22Rv1 (cell line): ENCODE data around the gene ATP2C2.

Experiments used
- ZFX ChIP-seq: fragments of 450-650 bp; IDR thresholded peaks from 2 replicates; pipeline ENCODE4 v1.6.1; 2017; ENCODE audit warnings: antibody characterized with exemption, borderline replicate concordance
- TF ChIP-seq, protein P1 (sequence below): fragments of 450-650 bp; IDR thresholded peaks from 2 replicates; pipeline ENCODE4 v1.5.1; 2017; ENCODE audit warnings: mild to moderate bottlenecking

DNA sequence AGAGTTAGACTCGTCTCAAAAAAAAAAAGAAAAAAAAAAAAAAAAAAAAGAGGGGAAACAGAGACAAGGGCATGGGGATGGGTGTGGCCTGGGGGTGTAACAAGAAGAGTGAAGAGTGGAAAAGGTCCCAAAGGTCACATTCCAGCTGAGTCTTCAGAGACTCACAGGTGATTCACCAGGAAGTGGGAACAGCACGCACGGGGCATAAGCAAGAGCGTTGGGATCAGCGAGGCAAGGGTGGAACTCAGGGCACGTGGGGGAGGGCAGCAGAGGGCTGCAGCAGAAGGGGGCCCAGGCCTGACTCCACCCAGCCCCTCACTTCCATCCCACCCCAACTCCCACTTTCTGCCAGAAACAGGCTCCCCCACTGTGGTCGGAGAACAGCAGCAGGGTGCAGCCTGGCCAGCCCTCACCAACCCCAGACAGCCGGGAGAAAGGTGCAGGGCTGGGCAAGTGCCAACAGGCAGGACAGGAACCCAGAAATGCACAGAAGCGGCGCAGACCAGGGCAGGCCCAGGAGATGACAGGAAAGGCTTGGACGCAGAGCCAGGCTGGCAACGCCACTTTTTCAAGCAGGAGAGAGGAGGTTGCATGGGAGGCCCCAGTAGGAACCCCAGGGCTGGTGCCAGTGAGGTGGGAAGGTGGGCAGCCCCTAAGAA, 132.9 kb downstream of the ATP2C2 start:
- TF ChIP-seq, protein P1, sequence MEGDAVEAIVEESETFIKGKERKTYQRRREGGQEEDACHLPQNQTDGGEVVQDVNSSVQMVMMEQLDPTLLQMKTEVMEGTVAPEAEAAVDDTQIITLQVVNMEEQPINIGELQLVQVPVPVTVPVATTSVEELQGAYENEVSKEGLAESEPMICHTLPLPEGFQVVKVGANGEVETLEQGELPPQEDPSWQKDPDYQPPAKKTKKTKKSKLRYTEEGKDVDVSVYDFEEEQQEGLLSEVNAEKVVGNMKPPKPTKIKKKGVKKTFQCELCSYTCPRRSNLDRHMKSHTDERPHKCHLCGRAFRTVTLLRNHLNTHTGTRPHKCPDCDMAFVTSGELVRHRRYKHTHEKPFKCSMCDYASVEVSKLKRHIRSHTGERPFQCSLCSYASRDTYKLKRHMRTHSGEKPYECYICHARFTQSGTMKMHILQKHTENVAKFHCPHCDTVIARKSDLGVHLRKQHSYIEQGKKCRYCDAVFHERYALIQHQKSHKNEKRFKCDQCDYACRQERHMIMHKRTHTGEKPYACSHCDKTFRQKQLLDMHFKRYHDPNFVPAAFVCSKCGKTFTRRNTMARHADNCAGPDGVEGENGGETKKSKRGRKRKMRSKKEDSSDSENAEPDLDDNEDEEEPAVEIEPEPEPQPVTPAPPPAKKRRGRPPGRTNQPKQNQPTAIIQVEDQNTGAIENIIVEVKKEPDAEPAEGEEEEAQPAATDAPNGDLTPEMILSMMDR, result no peak
- TF ChIP-seq ZFX, result no peak
